ENCODE results near the gene ZPBP. TPM values are rescaled to one million over a fixed set of nuclear protein-coding genes. Genes with fewer than 3 reads are reported as not detected.
"Not testable (repeated sequence)": the region's sequence is repeated elsewhere in the genome, so short reads cannot be mapped to it uniquely, and the experiment has no call there.

The ZPBP gene
- total RNA-seq, 1 donor from 2014 or later, result not detected

- intact Hi-C loops (cut with DNase I), result no loop called here
- no peak for DNase-seq (ENCODE audit: low spot score)
Observed at GRCh38 chr7:50062951-50063350, 30.1 kb downstream of the ZPBP start.

GRCh38 chr7:50056131-50056530 is 36.9 kb downstream of the ZPBP start:
- intact Hi-C loops (cut with DNase I), result no loop called here
- no peak for DNase-seq (ENCODE audit: low spot score)

- DNase-seq (ENCODE audit: low spot score), result no peak
- intact Hi-C loops (cut with DNase I), result no loop called here
Observed at GRCh38 chr7:50047716-50048115, 45.3 kb downstream of the ZPBP start.

GRCh38 chr7:50041165-50041564 is 51.9 kb downstream of the ZPBP start:
- intact Hi-C loops (cut with DNase I); DNase-seq (ENCODE audit: low spot score): not testable (repeated sequence)

GRCh38 chr7:50037086-50037485 is 56.0 kb downstream of the ZPBP start:
- intact Hi-C loops (cut with DNase I), result no loop called here
- no peak for DNase-seq (ENCODE audit: low spot score)

GRCh38 chr7:50022991-50023390 is 70.1 kb downstream of the ZPBP start:
- DNase-seq (ENCODE audit: low spot score), result no peak
- intact Hi-C loops (cut with DNase I), result loop anchor here (5.0 kb wide), 1 partner anchor 299 kb away; no protein-coding TSS in a partner anchor

- intact Hi-C loops (cut with DNase I), result loop anchor here (5.0 kb wide), 1 partner anchor 300 kb away; no protein-coding TSS in a partner anchor
- DNase-seq (ENCODE audit: low spot score), result no peak
Observed at GRCh38 chr7:50022451-50022850, 70.6 kb downstream of the ZPBP start.

GRCh38 chr7:49995681-49996080 is 97.4 kb downstream of the ZPBP start:
- intact Hi-C loops (cut with DNase I), result no loop called here
- no peak for DNase-seq (ENCODE audit: low spot score)

GRCh38 chr7:49986191-49986590 is 106.9 kb downstream of the ZPBP start:
- intact Hi-C loops (cut with DNase I), result no loop called here
- DNase-seq (ENCODE audit: low spot score), result no peak

GRCh38 chr7:49980465-49980864 is 112.6 kb downstream of the ZPBP start:
- no peak for DNase-seq (ENCODE audit: low spot score)
- intact Hi-C loops (cut with DNase I), result no loop called here

- intact Hi-C loops (cut with DNase I), result no loop called here
- no peak for DNase-seq (ENCODE audit: low spot score)
Observed at GRCh38 chr7:49976238-49976637, 116.8 kb downstream of the ZPBP start.

GRCh38 chr7:49974035-49974434 is 119.0 kb downstream of the ZPBP start:
- DNase-seq (ENCODE audit: low spot score), result no peak
- intact Hi-C loops (cut with DNase I), result no loop called here

- DNase-seq (ENCODE audit: low spot score), result no peak
- intact Hi-C loops (cut with DNase I), result no loop called here
Observed at GRCh38 chr7:49937608-49938007, 155.4 kb downstream of the ZPBP start.

- DNase-seq (ENCODE audit: low spot score), result no peak
- intact Hi-C loops (cut with DNase I), result no loop called here
Observed at GRCh38 chr7:49931627-49932026, 161.4 kb downstream of the ZPBP start.

- intact Hi-C loops (cut with DNase I), result no loop called here
- DNase-seq (ENCODE audit: low spot score), result no peak
Observed at GRCh38 chr7:49928787-49929186, 164.3 kb downstream of the ZPBP start.

GRCh38 chr7:49927631-49928030 is 165.4 kb downstream of the ZPBP start:
- DNase-seq (ENCODE audit: low spot score), result no peak
- intact Hi-C loops (cut with DNase I), result no loop called here

- DNase-seq (ENCODE audit: low spot score), result no peak
- intact Hi-C loops (cut with DNase I), result no loop called here
Observed at GRCh38 chr7:49926720-49927119, 166.3 kb downstream of the ZPBP start.

GRCh38 chr7:49911909-49912308 is 181.1 kb downstream of the ZPBP start:
- intact Hi-C loops (cut with DNase I), result no loop called here
- no peak for DNase-seq (ENCODE audit: low spot score)

- intact Hi-C loops (cut with DNase I), result no loop called here
- peak; percentile 80 for DNase-seq (ENCODE audit: low spot score)
Observed at GRCh38 chr7:49894543-49894942, 198.5 kb downstream of the ZPBP start.

GRCh38 chr7:49893131-49893530 is 199.9 kb downstream of the ZPBP start:
- no peak for DNase-seq (ENCODE audit: low spot score)
- intact Hi-C loops (cut with DNase I), result no loop called here

- no peak for DNase-seq (ENCODE audit: low spot score)
- intact Hi-C loops (cut with DNase I), result no loop called here
Observed at GRCh38 chr7:49892481-49892880, 200.6 kb downstream of the ZPBP start.
